GM18498 (cell line): Measurements from ENCODE around the gene DYRK3.
"Not testable (repeated sequence)": the region's sequence is repeated elsewhere in the genome, so short reads cannot be mapped to it uniquely, and the experiment has no call there.

Experiments used
- ATAC-seq: cut with Tn5 transposase; IDR thresholded peaks from one replicate; pipeline ENCODE4 v1.9.1; 2021; ENCODE audit warnings: mild to moderate bottlenecking, moderate library complexity; ENCODE audit not compliant: unreplicated experiment

Gene DYRK3

GRCh38 chr1:206635080-206635977 lies at the start of gene DYRK3:
Gene DYRK3 (plus strand): TSS chr1:206635536. CDS start chr1:206635704, 168 bp downstream.
- ATAC-seq: peak; percentile 93

GRCh38 chr1:206586501-206587445 lies 48.6 kb upstream of the DYRK3 start:
- no peak for ATAC-seq

GRCh38 chr1:206587904-206588303 lies 47.4 kb upstream of the DYRK3 start:
- ATAC-seq: no peak

- no peak for ATAC-seq
Measured at GRCh38 chr1:206588492-206588891, 46.8 kb upstream of the DYRK3 start.

GRCh38 chr1:206589206-206589605 lies 46.1 kb upstream of the DYRK3 start:
- no peak for ATAC-seq

- peak; percentile 59 for ATAC-seq
Measured at GRCh38 chr1:206590025-206590758, 45.1 kb upstream of the DYRK3 start.

GRCh38 chr1:206591226-206591625 lies 44.1 kb upstream of the DYRK3 start:
- no peak for ATAC-seq

- ATAC-seq: no peak
Measured at GRCh38 chr1:206591696-206592095, 43.6 kb upstream of the DYRK3 start.

- no peak for ATAC-seq
Measured at GRCh38 chr1:206593351-206593925, 41.9 kb upstream of the DYRK3 start.

GRCh38 chr1:206595581-206596318 lies 39.6 kb upstream of the DYRK3 start:
- ATAC-seq: no peak

GRCh38 chr1:206596319-206596666 lies 39.0 kb upstream of the DYRK3 start:
- ATAC-seq: no peak

- no peak for ATAC-seq
Measured at GRCh38 chr1:206600527-206600926, 34.8 kb upstream of the DYRK3 start.

- no peak for ATAC-seq
Measured at GRCh38 chr1:206604861-206605260, 30.5 kb upstream of the DYRK3 start.

GRCh38 chr1:206606867-206607266 lies 28.5 kb upstream of the DYRK3 start:
- no peak for ATAC-seq

GRCh38 chr1:206608108-206608698 lies 27.1 kb upstream of the DYRK3 start:
- no peak for ATAC-seq

GRCh38 chr1:206609229-206609991 lies 25.9 kb upstream of the DYRK3 start:
- ATAC-seq: peak; percentile 22

GRCh38 chr1:206612129-206612876 lies 23.0 kb upstream of the DYRK3 start, which contains the start of gene EIF2D:
Gene EIF2D (minus strand): TSS chr1:206612465. CDS start chr1:206612342, 123 bp downstream.
- peak; percentile 91 for ATAC-seq

- ATAC-seq: not testable (repeated sequence)
Measured at GRCh38 chr1:206626396-206626795, 8.9 kb upstream of the DYRK3 start.
